ENCODE data around the gene TBC1D10A.

- no peak for TF ChIP-seq CTCF (conservative IDR thresholded peaks at IDR 0.05; ENCODE audit: low read depth in 2 of 2)
- TF ChIP-seq REST (IDR thresholded peaks at IDR 0.05; ENCODE audit: unreplicated experiment), result no peak
Measured at GRCh38 chr22:30279046-30279788, 47.5 kb downstream of the TBC1D10A start.
